Panc1 (cell line): ENCODE data around the gene ORMDL1. TPM values are rescaled to one million over a fixed set of nuclear protein-coding genes. Genes with fewer than 3 reads are reported as not detected.
A peak's percentile ranks its signal among the peaks of the same experiment; 100 is the strongest.

Source experiments
- ATAC-seq: fragments of 200-7000 bp; cut with Tn5 transposase; 2 replicates; pipeline ENCODE4 v1.9.1; 2020; ENCODE audit warnings: mild to moderate bottlenecking, moderate library complexity
- Bru-seq: library from RNA; stranded (reverse); fragments of 400-500 nt; gene quantifications from one replicate; lab custom pipeline; 2021; lab: Mats Ljungman, UMichigan
- BruChase-seq, 2 experiments: library from RNA; stranded (reverse); fragments of 400-500 nt; gene quantifications; one replicate each; lab custom pipeline; 2021; lab: Mats Ljungman, UMichigan
- BruUV-seq: library from RNA; stranded (reverse); fragments of 400-500 nt; replicated peaks from 2 replicates; lab custom pipeline; 2021; lab: Mats Ljungman, UMichigan
- CTCF ChIA-PET: fragments of 300-600 bp; sonication (Branson Sonifier 250); formaldehyde crosslinking; loops from one replicate; lab custom pipeline; 2022; ENCODE audit warnings: antibody characterized with exemption; lab: Charles Lee
- POLR2A ChIA-PET: fragments of 300-600 bp; sonication (Branson Sonifier 250); formaldehyde crosslinking; loops from one replicate; lab custom pipeline; 2022; ENCODE audit warnings: antibody characterized with exemption; lab: Charles Lee
- DNase-seq: peaks from one replicate; pipeline ENCODE4 v3.0.0-alpha.2; 2010; ENCODE audit warnings: low read depth, low spot score
- H3K27ac ChIP-seq: 2 replicates; pipeline ENCODE4 v1.5.1; 2011; ENCODE audit warnings: mild to moderate bottlenecking, low read length, inconsistent platforms
- H3K27me3 ChIP-seq: fragments of 200-500 bp; sonication (Bioruptor generic); 2 replicates; pipeline ENCODE4 v1.6.0; 2014; ENCODE audit warnings: low read length, inconsistent platforms; ENCODE audit not compliant: control insufficient read depth, insufficient read depth
- H3K36me3 ChIP-seq: fragments of 200-500 bp; sonication (Bioruptor generic); 2 replicates; pipeline ENCODE4 v1.5.1; 2014; ENCODE audit warnings: inconsistent platforms, mild to moderate bottlenecking, low read length, moderate library complexity; ENCODE audit not compliant: control insufficient read depth, insufficient read depth
- H3K4me1 ChIP-seq: 2 replicates; pipeline ENCODE4 v1.5.1; 2011; ENCODE audit warnings: inconsistent platforms, mild to moderate bottlenecking, low read length, moderate library complexity; ENCODE audit not compliant: control insufficient read depth, insufficient read depth
- H3K4me3 ChIP-seq, 2 experiments: 2 replicates each; pipeline ENCODE4 v1.5.1; 2011 to 2012; ENCODE audit warnings: low read depth in 2 of 2, low read length in 2 of 2, mild to moderate bottlenecking in 2 of 2, inconsistent platforms in 1 of 2, moderate library complexity in 1 of 2
- H3K9me3 ChIP-seq: fragments of 200-500 bp; sonication (Bioruptor generic); 2 replicates; pipeline ENCODE4 v1.5.1; 2014; ENCODE audit warnings: low read depth, mild to moderate bottlenecking, inconsistent platforms, low read length, moderate library complexity; ENCODE audit not compliant: control insufficient read depth, insufficient read depth
- POLR2AphosphoS5 ChIP-seq: IDR thresholded peaks from 2 replicates; pipeline ENCODE4 v1.6.1; 2012; ENCODE audit warnings: mild to moderate bottlenecking, low read depth, low read length, moderate library complexity
- SIN3A ChIP-seq: IDR thresholded peaks from 2 replicates; pipeline ENCODE4 v1.6.1; 2012; ENCODE audit warnings: low read depth, mild to moderate bottlenecking, low read length, moderate library complexity, borderline replicate concordance; ENCODE audit not compliant: insufficient read depth
- TCF7L2 ChIP-seq: IDR thresholded peaks from 2 replicates; pipeline ENCODE4 v1.6.1; 2011; ENCODE audit warnings: mild to moderate bottlenecking, low read depth, low read length, inconsistent platforms
- in situ Hi-C: cut with HindIII; loops from 2 replicates; pipeline ENCODE4 v1.10.0; 2016; ENCODE audit warnings: low sequenced_read_pairs, low pct_unique_long_range_greater_than_20kb
- intact Hi-C: fragments of 100-400 bp; cut with micrococcal nuclease; formaldehyde crosslinking; loops from one replicate; pipeline ENCODE4 v1.10.0; 2022; ENCODE audit not compliant: unreplicated experiment
- long read RNA-seq: library from polyadenylated mRNA; unstranded; transcript quantifications from one replicate; pipeline ENCODE4 v2.0.0, GENCODE V29; 2021; ENCODE audit not compliant: unreplicated experiment
- polyA plus RNA-seq: library from polyadenylated mRNA; unstranded; fragments of >200 nt; gene quantifications from one replicate; pipeline ENCODE4 v1.2.1, GENCODE V29; 2012; ENCODE audit warnings: missing spikeins; ENCODE audit not compliant: insufficient read length
- total RNA-seq: library from RNA; stranded (reverse); gene quantifications from one replicate; pipeline ENCODE4 v1.2.1, GENCODE V29; 2021; ENCODE audit not compliant: unreplicated experiment
- TF ChIP-seq, protein P1 (sequence below): fragments of 450-650 bp; IDR thresholded peaks from 2 replicates; pipeline ENCODE4 v1.5.1; 2017; ENCODE audit warnings: mild to moderate bottlenecking
- TF ChIP-seq, protein P2 (sequence below), 2 experiments: IDR thresholded peaks; 2 replicates each; pipeline ENCODE4 v1.6.1; 2011 to 2012; ENCODE audit warnings: low read depth in 2 of 2, control low read depth in 1 of 2, low read length in 1 of 2, mild to moderate bottlenecking in 1 of 2, moderate library complexity in 1 of 2; ENCODE audit not compliant: insufficient read depth in 1 of 2

ORMDL1 gene, protein sequence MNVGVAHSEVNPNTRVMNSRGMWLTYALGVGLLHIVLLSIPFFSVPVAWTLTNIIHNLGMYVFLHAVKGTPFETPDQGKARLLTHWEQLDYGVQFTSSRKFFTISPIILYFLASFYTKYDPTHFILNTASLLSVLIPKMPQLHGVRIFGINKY
- total RNA-seq (42.4 TPM), Bru-seq, nascent RNA (percentile 87 among the genes with signal in this experiment), BruChase-seq, experiment 1, labeled RNA remaining after a 2-hour chase (percentile 87 among the genes with signal in this experiment), BruChase-seq, experiment 2, labeled RNA remaining after a 6-hour chase (percentile 90 among the genes with signal in this experiment)
- 19.8 TPM for polyA plus RNA-seq
- long read RNA-seq, transcript ORMDL1-201 (3 exons, 2,692 nt) = minor isoform, 24 of 95 reads
- long read RNA-seq, transcript ORMDL1-202 (5 exons, 1,137 nt) = minor isoform, 10 of 95 reads
- long read RNA-seq, transcript ORMDL1-203 (4 exons, 2,009 nt) = major isoform, 43 of 95 reads
- long read RNA-seq, partial matches to known transcripts = 11 of 95 reads
- long read RNA-seq, other reads (novel, unspliced or antisense) = 6 of 95 reads

DNA sequence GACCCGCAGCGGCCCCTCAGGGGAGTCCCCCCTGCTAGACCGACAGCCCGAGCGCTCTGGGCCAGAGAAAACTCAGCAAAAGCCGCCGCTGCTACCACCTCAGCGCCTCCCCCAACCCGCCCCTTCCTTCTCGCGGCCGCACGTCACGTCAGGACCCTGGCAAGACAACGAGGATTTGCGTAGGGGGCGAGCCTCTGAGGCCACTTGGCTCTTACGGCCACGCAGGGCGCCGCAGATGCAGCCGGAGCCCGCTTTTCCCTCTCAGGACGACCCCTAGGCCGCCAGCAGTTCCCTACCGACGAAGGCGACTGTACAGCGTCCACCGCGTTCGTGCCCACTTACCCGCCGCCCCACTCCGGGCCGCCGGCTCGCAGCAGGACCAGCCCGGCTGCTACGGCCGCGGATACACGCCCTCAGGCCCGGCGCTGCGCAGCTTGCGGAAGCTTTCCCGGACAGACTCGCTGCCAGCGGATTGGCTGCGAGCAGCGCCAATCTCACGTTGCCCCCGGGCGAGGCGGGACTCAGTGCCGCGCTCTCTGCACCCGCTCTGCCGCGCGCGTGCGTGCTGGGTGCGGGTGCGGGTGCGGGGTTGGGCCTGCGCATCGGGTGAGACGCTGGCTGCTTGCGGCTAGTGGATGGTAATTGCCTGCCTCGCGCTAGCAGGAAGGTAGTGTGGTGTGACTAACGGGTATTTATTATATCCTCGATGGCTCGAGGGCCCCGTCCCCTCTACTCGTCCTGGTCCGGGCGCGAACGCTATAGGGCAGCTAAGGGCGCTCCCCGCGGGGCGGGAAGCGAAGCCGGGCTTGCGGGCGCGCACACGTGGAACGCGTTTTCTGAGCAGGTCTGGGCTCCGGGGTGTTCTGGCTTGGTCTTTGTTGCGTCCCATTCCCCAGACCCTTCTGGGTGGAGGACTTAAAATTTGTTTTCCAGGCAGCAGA is at the start of gene ORMDL1, which contains the start of gene PMS1:
ORMDL1 (minus strand) TSS at position 413 of the 941 bp plus-strand sequence. CDS start 1,744 bp downstream, outside the sequence.
PMS1 (plus strand) TSS at position 524 of the 941 bp plus-strand sequence. CDS start 7,360 bp downstream, outside the sequence.
- peaks cover 28% of the 10 kb centered on the region for H3K36me3 ChIP-seq
- no peaks in the 10 kb centered on the region for H3K9me3 ChIP-seq
- DNase-seq (peak; percentile 79), ATAC-seq (peak; percentile 99)
- peak within 1 kb of the TSS; percentile 97 for H3K27ac ChIP-seq
- peak; percentile 90; the same call in 1 of the 2 replicates for TF ChIP-seq POLR2AphosphoS5
- TF ChIP-seq, protein P1, sequence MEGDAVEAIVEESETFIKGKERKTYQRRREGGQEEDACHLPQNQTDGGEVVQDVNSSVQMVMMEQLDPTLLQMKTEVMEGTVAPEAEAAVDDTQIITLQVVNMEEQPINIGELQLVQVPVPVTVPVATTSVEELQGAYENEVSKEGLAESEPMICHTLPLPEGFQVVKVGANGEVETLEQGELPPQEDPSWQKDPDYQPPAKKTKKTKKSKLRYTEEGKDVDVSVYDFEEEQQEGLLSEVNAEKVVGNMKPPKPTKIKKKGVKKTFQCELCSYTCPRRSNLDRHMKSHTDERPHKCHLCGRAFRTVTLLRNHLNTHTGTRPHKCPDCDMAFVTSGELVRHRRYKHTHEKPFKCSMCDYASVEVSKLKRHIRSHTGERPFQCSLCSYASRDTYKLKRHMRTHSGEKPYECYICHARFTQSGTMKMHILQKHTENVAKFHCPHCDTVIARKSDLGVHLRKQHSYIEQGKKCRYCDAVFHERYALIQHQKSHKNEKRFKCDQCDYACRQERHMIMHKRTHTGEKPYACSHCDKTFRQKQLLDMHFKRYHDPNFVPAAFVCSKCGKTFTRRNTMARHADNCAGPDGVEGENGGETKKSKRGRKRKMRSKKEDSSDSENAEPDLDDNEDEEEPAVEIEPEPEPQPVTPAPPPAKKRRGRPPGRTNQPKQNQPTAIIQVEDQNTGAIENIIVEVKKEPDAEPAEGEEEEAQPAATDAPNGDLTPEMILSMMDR = no peak
- peak; percentile 79; the same call in 1 of the 2 replicates for TF ChIP-seq SIN3A
- TF ChIP-seq, protein P2, sequence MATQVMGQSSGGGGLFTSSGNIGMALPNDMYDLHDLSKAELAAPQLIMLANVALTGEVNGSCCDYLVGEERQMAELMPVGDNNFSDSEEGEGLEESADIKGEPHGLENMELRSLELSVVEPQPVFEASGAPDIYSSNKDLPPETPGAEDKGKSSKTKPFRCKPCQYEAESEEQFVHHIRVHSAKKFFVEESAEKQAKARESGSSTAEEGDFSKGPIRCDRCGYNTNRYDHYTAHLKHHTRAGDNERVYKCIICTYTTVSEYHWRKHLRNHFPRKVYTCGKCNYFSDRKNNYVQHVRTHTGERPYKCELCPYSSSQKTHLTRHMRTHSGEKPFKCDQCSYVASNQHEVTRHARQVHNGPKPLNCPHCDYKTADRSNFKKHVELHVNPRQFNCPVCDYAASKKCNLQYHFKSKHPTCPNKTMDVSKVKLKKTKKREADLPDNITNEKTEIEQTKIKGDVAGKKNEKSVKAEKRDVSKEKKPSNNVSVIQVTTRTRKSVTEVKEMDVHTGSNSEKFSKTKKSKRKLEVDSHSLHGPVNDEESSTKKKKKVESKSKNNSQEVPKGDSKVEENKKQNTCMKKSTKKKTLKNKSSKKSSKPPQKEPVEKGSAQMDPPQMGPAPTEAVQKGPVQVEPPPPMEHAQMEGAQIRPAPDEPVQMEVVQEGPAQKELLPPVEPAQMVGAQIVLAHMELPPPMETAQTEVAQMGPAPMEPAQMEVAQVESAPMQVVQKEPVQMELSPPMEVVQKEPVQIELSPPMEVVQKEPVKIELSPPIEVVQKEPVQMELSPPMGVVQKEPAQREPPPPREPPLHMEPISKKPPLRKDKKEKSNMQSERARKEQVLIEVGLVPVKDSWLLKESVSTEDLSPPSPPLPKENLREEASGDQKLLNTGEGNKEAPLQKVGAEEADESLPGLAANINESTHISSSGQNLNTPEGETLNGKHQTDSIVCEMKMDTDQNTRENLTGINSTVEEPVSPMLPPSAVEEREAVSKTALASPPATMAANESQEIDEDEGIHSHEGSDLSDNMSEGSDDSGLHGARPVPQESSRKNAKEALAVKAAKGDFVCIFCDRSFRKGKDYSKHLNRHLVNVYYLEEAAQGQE (IDR thresholded peaks at IDR 0.05; ENCODE audit: insufficient read depth in 1 of 2, low read depth in 2 of 2, low read length in 1 of 2) = no peak
- TF ChIP-seq TCF7L2 = peak; percentile 29; the same call in 1 of the 2 replicates
- intact Hi-C loops (no loop called here), in situ Hi-C loops (no loop called here)
- ChIA-PET POLR2A (no interaction called here), CTCF (no interaction called here)
- BruUV-seq = no TSS peak
- H3K27me3 ChIP-seq = no peaks in the 10 kb centered on the region
- peaks cover 9% of the 10 kb centered on the region for H3K4me1 ChIP-seq
- peak within 1 kb of the TSS; percentile 69 to 96 for H3K4me3 ChIP-seq

DNA sequence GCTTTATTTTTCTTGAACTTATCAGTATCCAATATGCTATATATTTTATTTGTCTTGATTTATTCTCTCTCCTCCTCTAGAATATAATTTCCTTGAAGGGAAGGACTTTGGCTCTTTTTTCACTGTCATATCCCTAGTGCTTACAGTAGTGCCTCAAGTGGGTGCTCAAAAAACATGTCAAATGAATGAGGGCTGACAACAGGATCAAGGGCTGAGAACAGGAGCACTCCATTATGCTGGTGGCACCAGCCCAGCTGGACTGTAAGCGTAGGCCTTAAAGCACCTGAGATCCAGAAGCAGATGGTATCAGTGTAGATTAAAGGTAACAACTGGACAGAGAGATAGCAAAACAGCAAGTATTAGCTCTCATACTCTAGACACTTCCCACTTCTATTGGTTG is 46.4 kb upstream of the ORMDL1 start:
- DNase-seq = no peak
- ChIA-PET CTCF (no interaction called here), POLR2A (no interaction called here)
- Histone ChIP-seq H3K4me1 (peaks cover 2% of the 10 kb centered on the region), H3K27ac (peak overlapping the region; percentile 11; the same call in 1 of the 2 replicates), H3K4me3 (no peak overlapping the region), H3K36me3 (no peaks in the 10 kb centered on the region), H3K27me3 (no peaks in the 10 kb centered on the region), H3K9me3 (no peaks in the 10 kb centered on the region)
- TF ChIP-seq TCF7L2 (no peak), POLR2AphosphoS5 (no peak), SIN3A (no peak)
- TF ChIP-seq, protein P2 (IDR thresholded peaks at IDR 0.05; ENCODE audit: insufficient read depth in 1 of 2, low read depth in 2 of 2, low read length in 1 of 2) = no peak
- TF ChIP-seq, protein P1 = no peak
- in situ Hi-C loops (no loop called here), intact Hi-C loops (no loop called here)
- no peak for ATAC-seq
- no TSS peak for BruUV-seq
